Astrocyte of the hippocampus (primary cell): ENCODE measurements around the gene CYTH3.
A peak's percentile ranks its signal among the peaks of the same experiment; 100 is the strongest.
"Not testable (repeated sequence)": the region's sequence is repeated elsewhere in the genome, so short reads cannot be mapped to it uniquely, and the experiment has no call there.

Experiments
- DNase-seq: peaks from one replicate; pipeline ENCODE4 v3.0.0; 2011; ENCODE audit warnings: low read depth, low spot score

The CYTH3 gene

DNA sequence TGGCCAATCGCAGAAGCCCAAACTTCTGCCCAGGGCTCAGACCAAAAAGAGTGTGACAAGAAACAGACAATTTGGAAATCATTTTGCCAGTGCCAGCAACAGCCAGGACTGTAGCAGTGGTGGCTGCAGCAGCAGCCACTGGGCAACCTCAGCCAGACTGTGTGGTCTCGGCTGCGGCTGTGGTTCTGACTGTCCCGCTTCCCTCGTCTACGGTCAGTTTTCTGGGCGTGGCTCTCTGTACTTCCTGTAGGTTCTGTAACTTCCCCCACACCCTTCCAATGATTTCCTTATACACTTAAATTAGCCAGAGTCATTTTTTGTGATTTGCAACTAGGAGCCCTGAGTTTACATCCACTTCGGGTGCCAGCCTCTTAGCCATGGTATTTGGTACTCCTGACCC, 39.9 kb downstream of the CYTH3 start:
- no peak for DNase-seq

DNA sequence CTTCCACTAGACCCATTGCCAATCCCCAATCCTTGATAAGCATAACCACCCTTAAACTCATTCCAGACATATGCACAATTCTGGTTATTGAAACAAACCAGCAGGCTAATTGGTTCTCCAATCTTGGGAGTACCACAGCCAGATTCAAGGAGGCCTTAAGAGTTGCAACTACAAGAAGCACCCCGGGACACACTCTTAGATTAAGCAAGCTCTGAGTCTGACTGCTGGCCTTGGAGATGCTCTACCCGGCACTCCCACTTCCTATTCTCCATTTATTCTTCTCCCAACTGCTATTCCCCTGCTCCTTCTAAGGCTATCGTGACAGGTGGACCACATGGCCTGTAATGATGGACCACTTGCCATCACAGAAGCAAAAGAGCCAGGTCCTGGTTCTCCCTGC, 40.3 kb downstream of the CYTH3 start:
- no peak for DNase-seq

DNA sequence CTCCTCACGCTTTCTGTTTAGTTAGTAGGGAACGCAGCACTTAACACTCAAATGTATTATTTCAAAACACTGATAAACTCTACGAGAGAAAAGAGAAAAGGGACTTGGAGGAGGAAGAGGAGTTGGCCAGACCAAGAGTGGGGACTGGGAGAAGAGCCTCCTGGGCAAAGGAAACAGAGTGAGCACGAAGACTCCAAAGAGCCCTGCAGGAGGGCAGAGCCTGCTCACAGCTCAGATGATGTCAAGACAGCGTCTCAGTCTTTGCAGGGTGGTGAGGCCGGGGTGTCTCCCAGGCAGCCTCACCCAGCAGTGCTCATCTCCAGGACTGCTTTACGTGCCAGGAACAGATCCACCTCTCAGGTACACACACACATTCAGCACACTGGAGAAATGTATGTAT, 41.2 kb downstream of the CYTH3 start:
- DNase-seq: no peak

DNA sequence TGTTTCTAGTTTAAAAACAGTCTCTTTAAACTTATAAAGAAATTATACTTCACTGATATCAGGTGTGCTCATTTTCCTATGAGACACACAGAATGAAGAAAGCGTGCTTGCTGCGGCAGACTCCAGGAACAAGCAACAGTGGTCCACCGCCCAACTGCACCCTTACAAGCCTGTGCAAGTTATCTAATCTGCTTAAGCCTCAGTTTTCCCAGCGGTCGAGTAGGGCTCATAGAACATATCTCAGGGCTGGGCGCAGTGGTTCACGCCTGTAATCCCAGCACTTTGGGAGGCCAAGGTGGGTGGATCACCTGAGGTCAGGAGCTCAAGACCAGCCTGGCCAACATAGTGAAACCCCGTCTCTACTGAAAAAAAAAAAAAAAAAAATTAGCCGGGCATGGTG, 43.1 kb downstream of the CYTH3 start:
- not testable (repeated sequence) for DNase-seq

DNA sequence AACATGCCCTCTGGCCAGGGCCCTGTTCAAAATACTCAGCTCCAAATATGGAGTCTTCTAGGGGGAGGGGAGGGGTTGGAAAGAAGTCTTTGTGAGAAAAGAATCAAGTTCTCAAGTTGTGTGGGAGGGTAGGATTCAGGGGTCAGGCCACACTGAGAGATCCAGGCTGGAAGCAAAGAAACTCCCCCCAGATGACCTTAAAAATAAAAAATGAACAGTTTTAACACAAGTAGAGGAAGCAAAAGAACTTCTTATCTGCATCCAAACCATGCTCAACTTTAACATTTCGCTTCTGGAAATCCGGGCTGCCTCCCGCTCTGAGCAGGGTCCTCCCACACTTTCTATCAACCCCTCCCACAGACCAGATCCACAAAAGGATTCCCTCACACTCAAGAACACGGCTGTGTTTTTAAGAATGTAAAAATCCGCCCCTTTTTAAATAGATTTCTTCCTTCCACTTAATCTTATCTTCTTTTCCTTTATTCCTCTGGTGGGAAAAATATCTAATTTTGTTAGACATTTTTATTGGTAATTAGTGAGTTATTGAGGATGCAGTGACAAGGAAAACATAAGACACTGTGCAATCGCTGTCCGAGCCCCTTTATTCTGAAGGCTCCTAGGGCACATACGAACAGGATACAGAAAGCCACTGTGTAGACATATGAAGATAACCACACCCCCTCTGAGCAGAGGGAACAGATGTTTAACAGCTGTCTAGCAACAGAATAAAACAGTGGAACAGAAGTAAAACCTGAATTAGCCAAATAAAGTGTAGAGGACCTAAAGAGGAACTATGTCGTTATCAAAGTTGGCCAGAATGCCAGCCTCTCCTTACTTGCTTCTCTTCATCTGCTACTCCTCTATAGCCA, 43.8 kb downstream of the CYTH3 start:
- DNase-seq: no peak

DNA sequence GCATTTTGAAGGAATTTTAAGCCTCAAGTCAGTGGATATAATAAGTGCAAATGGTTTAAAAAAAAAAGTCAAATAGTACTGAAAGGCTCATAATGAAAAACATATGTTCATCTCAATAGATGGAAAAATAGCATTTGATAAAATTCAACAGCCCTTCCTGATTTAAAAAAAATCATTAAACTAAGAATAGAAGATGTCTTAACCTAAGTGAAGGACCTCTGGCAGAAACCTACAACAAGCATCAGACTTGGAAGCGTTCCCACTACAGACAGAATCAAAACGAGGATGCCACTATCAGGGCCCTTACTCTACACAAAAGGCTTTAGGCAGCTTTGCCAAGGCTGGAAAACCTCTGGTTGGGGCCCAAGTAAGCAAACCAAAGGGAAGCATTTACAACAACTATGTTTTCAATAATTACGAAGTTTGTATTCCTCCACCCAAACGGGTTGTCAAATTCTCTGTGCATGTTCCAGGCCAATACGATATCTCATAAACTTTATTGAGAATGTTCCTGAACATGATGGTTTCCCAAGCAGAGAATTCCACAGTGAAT, 45.1 kb downstream of the CYTH3 start:
- peak; percentile 19 for DNase-seq

DNA sequence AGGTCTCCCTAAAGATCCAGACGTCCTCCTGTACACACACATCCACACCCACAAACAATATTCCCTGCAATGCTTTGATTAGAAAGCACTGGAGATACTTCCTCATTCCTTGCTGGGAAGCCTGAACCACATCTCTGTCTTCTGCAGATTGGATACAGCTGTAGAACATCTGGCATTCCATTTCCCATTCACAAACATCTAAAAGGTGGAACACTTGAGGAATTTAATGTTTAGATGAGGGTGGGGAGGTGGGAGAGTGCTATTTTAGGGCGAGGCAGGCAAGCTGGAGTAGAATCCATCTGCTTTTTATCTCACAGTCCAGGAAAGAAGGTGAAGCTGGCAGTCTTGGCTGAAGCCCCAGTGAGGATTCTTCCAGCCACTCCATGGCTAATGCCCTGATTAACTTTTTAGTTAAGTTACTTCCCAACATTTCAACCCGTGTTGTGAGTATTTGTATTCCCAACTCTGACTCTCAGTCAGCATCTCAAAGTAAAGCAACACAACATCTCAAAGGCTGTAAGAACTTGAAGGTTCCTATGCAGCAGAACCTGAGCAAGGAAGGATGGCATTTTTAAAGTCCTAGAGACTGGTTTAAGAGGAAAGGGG, 46.1 kb downstream of the CYTH3 start:
- no peak for DNase-seq

DNA sequence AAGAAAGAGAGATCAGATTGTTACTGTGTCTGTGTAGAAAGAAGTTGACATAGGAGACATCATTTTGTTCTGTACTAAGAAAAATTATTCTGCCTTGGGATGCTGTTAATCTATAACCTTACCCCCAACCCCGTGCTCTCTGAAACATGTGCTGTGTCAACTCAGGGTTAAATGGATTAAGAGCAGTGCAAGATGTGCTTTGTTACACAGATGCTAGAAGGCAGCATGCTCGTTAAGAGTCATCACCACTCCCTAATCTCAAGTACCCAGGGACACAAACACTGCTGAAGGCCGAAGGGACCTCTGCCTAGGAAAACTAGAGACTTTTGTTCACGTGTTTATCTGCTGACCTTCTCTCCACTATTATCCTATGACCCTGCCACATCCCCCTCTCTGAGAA, 49.0 kb downstream of the CYTH3 start:
- DNase-seq: not testable (repeated sequence)

DNA sequence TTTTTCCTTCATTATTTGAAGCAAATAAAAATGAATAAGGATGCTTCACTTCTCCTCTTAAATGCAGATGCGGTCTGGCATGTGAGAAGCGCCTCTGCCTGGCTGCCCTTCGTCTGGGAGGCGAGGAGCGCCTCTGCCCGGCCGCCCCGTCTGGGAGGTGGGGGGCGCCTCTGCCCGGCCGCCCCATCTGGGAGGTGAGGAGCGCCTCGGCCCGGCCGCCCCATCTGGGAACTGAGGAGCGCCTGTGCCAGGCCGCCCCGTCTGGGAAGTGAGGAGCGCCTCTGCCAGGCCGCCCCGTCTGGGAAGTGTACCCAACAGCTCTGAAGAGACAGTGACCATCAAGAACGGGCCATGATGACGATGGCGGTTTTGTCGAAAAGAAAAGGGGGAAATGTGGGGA, 49.4 kb downstream of the CYTH3 start:
- not testable (repeated sequence) for DNase-seq

DNA sequence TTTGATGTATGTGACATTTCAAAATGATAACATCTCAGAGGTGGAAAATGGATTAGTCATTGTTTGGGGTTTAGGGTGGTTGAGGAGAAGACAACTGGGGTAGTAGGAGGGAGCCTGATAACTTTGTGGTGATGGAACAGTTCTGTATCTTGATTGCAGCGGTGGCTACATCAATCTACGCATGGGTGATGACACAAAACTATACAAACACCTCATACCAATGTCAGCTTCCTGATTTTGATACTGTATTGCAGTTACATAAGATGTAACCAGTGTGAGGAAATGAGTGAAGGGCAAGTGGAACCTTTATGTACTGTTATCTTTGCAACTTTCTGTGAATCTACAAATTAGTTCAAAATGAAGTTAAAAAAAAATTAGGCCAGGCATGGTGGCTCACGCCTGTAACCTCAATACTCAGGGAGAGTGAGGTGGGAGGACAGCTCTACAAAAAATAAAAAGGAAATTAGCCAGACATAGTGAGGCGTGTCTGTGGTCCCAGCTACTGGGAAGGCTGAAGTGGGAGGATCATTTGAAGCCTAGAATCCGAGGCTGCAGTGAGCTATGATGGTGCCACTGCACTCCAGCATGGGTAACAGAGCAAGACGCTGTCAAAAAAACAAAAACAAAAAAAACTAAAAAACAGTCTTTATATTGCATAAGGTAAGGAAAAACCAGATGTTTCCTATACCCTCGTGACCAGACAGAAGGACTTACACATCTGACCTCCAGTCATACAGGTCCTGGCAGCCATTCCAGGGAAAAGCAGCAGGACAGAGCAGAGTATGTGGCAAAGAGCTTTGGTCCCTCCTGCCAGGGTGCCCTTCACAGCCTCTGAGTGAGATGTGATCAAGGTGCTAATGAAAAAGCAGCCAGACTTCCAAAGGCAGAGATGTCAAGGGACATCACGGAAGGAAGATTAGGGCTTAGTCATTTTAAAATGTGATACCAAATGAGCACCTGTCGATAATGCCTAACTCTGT, 50.8 kb downstream of the CYTH3 start:
- no peak for DNase-seq

DNA sequence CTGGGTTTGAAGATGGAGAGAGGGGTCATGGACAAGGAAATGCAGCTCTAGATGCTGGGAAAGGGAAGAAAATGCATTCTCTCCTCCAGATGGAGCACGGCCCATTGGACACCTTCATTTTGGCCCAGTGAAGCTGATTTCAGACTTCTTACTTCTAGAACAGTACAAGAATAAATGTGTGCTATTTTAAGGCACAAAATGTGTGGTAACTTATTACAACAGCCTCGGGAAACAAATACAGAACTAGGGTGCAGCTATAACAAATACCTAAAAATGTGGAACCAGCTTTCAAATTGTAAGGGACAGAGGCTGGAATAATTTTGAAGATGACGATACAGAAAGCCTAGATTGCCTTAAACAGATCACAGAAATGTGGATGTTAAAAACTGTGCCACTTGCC, 54.1 kb downstream of the CYTH3 start:
- DNase-seq: no peak

DNA sequence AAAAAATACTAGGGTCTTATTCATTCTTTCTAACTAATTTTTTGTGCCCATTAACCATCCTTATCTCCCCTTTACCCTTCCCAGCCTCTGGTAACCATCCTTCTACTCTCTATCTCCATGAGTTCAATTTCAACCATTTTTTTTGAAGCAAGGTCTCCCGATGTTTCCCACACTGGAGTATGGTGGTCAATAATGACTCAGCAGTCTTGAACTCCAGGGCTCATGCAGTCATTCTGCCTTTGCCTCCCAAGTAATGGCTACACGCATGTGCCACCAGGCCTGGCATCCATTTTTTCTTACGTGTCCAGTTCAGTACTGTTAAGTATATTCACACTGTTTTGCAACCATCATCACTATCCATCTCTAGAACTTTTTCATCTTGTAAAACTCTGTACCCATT, 60.4 kb downstream of the CYTH3 start:
- no peak for DNase-seq

DNA sequence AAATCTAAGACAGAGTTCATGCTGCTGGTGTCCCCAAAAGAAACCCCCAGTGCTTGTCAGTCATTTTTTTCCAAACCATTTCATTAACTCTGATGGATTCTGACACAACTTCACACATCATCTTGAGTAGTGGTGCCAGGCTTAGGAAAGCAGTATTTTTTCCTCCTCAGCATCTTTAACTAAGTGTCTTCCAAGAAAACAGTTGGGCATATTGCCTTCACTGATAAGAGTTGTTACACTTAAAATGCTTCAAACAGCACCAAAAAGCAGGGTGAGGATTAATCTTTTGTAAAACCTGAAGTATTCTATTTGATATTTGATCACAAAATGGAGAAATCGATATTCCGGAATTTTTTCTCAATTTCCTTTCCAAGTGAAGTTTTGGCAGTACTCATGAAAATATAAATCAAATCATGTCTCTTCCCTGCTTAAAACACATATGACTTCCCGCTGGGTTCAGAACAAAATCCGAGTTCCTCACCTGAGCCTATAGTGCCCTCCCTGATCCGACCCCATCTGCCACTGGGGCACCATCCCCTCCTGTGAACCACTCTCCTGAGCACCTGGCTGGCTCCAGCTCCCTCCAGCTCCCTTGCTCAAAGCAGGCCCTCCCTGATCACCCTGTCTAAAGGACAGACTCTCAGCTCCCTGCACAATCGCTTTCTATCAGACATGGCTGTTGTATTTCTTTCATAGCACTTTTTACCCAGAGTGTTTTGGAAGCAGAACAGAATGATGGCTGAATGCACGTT, 61.6 kb downstream of the CYTH3 start:
- no peak for DNase-seq

DNA sequence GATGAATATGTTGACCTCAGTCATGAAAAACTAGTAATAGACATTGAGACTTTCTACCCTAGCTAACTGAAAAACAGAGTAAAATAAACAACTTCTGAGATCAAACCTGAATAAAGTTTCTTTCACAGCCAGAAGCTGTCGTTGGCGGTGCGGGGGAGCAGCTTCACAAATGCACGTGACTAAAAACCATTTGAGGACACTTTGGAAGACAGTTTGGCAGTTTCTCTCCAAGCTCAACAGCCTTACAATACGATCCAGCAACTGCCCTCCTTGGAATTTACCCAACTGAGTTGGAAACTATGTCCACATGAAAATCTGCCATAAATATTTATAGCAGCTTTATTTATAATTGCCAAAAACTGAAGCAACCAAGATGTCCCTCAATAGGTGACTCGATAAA, 63.1 kb downstream of the CYTH3 start:
- DNase-seq: no peak

DNA sequence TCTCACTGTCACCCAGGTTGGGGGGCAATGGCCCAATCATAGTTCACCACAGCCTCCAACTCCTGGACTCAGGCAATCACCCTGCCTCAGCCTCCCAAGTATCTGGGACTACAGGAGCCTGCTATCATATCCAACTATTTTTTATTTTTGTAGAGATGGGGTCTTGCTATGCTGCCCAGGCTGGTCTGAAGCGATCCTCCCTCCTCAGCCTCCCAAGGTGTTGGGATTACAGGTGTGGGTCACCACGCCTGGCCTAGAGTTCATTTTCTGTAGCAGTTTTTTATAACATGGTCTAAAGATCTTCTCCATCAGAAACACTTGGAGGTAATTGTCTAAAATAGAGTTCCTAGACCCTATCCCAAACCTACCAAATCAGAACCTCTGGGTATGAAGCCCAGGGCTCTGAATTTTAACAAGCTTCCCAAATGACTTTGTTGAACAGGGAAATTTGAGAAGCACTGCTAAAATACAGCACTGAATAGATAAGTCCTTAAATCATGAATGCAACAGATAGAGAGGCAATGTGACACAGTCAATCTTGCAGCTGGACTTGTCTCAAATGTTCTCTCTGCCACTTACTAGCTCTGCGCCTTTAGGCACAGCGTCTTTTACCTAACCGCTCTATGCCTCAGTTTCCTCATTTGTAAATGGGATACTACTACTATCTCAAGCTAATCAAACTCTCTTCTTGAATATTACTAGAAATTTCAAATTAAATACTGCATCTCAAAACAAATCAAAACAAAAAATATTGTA, 63.7 kb downstream of the CYTH3 start:
- no peak for DNase-seq

DNA sequence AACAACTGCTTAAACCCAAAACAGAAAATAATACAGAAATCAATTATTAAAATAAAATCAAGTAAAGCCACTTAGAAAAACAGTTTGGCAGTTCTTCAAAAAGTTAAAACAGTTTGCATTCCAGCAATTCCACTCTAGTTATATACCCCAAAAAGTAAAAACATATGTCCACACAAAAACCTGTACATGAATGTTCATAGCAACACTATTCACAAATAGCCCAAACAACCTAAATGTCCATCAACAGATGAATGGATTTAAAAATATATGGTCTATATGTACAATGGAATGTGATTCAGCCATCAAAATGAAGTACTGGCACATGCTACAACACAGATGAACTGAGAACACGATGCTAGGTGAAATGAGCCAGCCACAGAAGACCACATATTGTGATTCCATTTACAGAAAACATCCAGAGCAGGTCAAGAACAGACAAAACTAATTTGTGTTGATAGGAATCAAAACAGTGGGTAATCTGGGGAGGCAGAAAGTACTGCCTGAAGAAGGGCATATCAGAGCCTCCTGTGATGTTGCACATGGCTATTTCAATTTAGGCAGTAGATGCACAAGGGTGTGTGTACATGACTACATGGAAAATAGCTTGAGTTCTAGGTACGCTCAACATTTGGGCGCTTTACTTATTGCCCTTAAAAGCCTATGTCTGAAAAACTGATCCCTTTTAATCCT, 66.3 kb downstream of the CYTH3 start:
- DNase-seq: peak; percentile 19

DNA sequence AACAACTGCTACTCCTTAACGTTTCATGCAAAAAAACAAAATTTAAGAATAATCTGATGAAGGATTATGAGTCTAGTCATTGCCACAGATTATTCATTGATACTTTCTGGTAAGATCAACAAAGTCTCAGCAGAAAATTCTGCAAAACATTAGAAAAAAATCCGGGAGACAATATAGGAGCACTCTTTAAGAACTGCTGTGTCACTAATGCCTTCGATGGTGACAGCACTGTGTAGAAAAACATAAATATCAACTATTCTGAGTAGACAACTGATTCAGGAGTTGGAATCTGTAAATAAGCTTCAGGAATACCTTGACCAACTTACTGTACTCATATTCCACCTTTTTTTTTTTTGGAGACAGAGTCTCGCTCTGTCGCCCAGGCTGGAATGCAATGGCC, 69.0 kb downstream of the CYTH3 start:
- no peak for DNase-seq

DNA sequence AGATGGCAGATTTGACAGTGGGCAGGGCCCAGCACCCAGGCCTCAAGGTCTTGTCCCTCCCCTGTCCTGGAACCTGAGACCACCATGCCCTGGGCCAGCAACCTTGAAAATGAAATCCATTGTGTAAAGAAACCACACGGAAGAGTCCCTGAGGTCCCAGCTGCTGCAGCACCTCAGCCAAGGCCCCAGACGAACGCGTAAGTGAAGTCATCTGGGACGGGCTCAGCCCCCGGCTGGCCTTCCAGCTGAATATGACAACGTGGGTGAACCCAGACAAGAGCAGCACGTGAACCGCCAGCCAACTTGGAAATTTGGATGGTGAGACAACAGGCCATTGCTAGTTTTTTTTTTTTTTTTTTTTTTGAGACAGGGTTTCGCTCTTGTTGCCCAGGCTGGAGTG, 70.3 kb downstream of the CYTH3 start:
- no peak for DNase-seq

DNA sequence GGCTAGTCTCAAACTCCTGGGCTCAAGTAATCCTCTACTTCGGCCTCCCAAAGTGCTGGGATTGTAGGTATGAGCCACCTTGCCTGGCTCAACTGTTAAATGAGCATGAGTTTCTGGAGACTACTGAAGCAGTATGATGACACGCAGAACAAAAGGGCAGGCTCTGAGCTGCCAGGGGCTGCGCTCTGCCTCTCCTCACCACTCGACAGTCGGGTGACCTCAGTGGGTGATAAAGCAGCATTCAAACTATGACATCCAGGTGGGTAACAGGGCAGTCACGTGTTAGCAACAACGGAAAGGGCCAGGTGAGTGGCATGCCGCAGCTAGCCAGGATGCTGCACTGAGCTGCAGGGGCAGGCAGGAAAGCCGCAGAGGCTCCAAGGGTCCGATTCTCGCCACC, 71.5 kb downstream of the CYTH3 start:
- no peak for DNase-seq
